Suprapubic skin (tissue), 4 donors: Measurements from ENCODE around the gene MRS2.

Source experiments
- POLR2A ChIP-seq, 2 donors: fragments of 450-650 bp; IDR thresholded peaks; one replicate each; pipeline ENCODE4 v1.6.1; 2017; ENCODE audit warnings: antibody characterized with exemption in 2 of 2, mild to moderate bottlenecking in 2 of 2, moderate library complexity in 2 of 2
- POLR2AphosphoS5 ChIP-seq, 3 donors: sonication (generic); formaldehyde crosslinking; IDR thresholded peaks; one replicate each; pipeline ENCODE4 v1.6.1; 2017; ENCODE audit warnings: antibody characterized with exemption in 3 of 3
- TF ChIP-seq, protein P1 (sequence below), 2 donors: fragments of 200-600 bp in 1 of 2; fragments of 450-650 bp in 1 of 2; sonication (generic) in 1 of 2; IDR thresholded peaks; one replicate each; pipeline ENCODE4 v1.5.1; 2016 to 2019; ENCODE audit warnings: antibody characterized with exemption in 2 of 2, mild to moderate bottlenecking in 1 of 2, moderate library complexity in 1 of 2

DNA sequence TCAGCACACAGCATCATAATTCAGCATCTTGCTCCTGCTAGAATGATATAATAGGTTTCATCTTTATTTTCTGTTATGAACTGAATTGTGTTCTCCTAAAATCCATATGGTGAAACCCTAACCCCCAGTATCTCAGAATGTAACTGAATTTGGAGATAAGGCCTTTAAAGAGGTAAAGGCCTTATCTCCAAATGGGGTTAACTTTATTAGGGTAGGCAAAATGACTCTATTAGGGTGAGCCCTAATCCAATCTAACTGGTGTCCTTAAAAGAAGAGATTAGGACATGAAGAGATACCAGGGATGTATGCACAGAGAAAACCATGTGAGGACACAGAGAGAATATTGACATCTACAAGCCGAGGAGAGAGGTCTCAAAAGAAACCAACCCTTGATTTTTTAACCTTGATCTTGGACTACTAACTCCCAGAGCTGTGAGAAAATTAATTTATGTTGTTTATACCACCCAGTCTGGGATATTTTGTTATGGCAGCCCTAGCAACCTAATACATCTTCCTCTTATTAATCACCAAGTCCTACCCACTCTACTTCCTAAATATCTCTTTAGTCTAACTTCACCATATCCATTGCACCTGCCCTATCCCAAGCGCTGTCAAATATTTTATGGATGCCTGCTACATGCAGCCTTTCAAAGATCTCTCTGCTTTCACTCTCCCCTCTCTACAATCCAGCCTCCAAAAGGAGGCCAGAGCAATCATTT is 8.5 kb upstream of the MRS2 start:
- TF ChIP-seq POLR2A (IDR thresholded peaks at IDR 0.05) (no peak), POLR2AphosphoS5 (IDR thresholded peaks at IDR 0.05) (no peak)
- TF ChIP-seq, protein P1, sequence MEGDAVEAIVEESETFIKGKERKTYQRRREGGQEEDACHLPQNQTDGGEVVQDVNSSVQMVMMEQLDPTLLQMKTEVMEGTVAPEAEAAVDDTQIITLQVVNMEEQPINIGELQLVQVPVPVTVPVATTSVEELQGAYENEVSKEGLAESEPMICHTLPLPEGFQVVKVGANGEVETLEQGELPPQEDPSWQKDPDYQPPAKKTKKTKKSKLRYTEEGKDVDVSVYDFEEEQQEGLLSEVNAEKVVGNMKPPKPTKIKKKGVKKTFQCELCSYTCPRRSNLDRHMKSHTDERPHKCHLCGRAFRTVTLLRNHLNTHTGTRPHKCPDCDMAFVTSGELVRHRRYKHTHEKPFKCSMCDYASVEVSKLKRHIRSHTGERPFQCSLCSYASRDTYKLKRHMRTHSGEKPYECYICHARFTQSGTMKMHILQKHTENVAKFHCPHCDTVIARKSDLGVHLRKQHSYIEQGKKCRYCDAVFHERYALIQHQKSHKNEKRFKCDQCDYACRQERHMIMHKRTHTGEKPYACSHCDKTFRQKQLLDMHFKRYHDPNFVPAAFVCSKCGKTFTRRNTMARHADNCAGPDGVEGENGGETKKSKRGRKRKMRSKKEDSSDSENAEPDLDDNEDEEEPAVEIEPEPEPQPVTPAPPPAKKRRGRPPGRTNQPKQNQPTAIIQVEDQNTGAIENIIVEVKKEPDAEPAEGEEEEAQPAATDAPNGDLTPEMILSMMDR (IDR thresholded peaks at IDR 0.05): no peak
